ENCODE measurements around the gene SYT15. TPM values are rescaled to one million over a fixed set of nuclear protein-coding genes. Genes with fewer than 3 reads are reported as not detected.

SYT15 gene
- not detected in 2 replicates for total RNA-seq

DNA sequence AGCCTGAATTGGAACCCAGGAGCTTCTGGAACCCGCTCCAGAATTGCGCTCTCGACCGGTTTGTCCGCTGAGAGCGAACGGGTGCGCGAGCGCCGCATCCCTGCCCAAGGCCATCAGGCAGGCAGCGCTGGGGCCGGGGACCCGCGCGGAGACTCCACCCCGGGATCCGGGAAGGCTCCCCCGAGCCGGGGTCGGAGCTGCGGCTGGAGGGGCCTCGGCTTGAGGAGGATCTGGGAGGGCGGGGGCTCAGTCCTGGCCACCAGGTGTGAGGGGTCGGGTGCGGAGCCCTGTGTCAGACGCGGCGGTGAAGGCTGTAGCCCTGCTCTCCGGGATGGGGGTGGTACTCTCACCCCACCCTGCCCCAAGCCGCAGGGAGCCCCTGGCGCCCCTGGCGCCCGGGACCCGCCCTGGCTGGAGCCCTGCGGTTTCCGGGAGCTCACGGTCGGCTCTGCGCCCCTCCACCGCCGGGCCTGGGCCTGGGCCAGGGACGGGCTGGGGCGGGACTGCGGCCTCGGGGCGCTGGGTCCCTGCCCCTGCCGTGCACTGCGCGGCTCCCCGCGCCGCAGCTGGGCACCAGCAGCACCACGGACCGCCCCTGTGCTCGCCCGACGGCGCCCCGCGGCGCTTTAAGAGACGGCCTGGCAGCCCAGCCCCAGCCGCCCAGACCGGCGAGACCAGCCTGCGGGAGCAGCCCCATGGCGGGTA, at the start of gene SYT15:
Gene SYT15 (plus strand): TSS at position 655 of the 705 bp plus-strand sequence. CDS start 41 bp downstream, at position 696.

DNA sequence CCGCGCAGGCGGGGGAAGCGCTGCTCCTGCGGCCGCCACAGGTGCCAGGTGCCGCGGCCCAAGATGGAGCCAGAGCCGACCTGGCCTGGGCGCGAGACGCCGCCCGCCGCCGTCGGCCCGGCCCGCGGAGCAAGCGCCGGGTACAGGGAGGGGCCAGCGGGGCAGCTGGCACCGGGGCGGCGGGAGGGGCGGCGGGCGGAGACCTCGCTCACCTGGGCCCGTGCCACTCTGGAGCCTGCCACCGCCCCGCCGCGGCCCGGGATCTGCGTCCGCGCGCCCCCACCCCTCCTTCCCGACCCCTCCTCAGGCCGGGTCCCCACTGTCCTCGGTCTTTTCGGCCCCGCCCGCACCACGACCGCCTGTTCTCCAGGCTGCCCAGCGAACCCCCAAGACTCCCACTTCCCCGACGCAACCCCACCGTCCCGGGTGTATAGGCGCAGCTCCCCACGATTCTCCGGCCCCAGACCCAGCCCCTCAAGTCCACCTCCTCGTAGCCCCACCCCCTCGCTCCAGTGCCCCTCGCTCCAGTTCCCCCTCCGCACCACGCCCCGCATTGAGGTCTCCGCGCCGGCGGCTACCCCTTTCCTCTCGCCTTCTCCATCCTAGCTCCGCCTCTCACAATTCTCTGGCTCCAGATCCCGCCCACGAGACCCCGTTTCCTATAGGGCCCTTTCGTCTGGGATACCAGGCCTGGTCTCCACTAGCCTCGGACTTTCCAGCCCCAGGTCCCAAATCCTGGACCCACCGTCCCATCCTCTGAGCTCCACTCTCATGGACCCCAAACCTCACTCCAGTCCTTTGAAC, 22.2 kb upstream of the SYT15 start, which contains the start of gene GPRIN2:
Gene GPRIN2 (minus strand): TSS at position 144 of the 804 bp plus-strand sequence. CDS start 5,922 bp downstream, outside the sequence.

Other genes starting within 250 kb of the SYT15 start
- not detected in 2 replicates for gene ANXA8L1, start 203.4 kb upstream of the SYT15 start, total RNA-seq
- gene NPY4R, start 113.2 kb upstream of the SYT15 start, total RNA-seq: not detected in 2 replicates
- gene GPRIN2, start 22.5 kb upstream of the SYT15 start, total RNA-seq: not detected in 2 replicates

Measured in epithelial cell of umbilical artery (primary cell).